Activated naive CD4-positive, alpha-beta T cell treated with anti-CD3 and anti-CD28 coated beads, Interleukin-2, amount 50 U/mL, for 24 hours (primary cell): ENCODE results near the gene DGCR8.

Experiments
- H3K27ac Mint-ChIP-seq: one replicate; pipeline ENCODE4 v1.8.0; 2021; ENCODE audit warnings: mild to moderate bottlenecking, mixed read lengths
- H3K27me3 Mint-ChIP-seq: one replicate; pipeline ENCODE4 v1.8.0; 2021; ENCODE audit warnings: mixed read lengths
- H3K36me3 Mint-ChIP-seq: one replicate; pipeline ENCODE4 v1.8.0; 2021; ENCODE audit warnings: mixed read lengths
- H3K4me1 Mint-ChIP-seq: one replicate; pipeline ENCODE4 v1.8.0; 2021; ENCODE audit warnings: mixed read lengths
- H3K4me3 Mint-ChIP-seq: one replicate; pipeline ENCODE4 v1.8.0; 2021; ENCODE audit warnings: mild to moderate bottlenecking, mixed read lengths
- H3K9me3 Mint-ChIP-seq: one replicate; pipeline ENCODE4 v1.8.0; 2021; ENCODE audit warnings: mixed read lengths

Gene DGCR8

GRCh38 chr22:20091690-20092476, 11.8 kb downstream of the DGCR8 start:
- H3K27me3 Mint-ChIP-seq = no peaks in the 10 kb centered on the region
- H3K4me1 Mint-ChIP-seq = peaks cover 15% of the 10 kb centered on the region
- H3K36me3 Mint-ChIP-seq = peaks cover 22% of the 10 kb centered on the region
- H3K27ac Mint-ChIP-seq = no peak overlapping the region
- H3K4me3 Mint-ChIP-seq = no peak overlapping the region
- H3K9me3 Mint-ChIP-seq = no peaks in the 10 kb centered on the region

DNA sequence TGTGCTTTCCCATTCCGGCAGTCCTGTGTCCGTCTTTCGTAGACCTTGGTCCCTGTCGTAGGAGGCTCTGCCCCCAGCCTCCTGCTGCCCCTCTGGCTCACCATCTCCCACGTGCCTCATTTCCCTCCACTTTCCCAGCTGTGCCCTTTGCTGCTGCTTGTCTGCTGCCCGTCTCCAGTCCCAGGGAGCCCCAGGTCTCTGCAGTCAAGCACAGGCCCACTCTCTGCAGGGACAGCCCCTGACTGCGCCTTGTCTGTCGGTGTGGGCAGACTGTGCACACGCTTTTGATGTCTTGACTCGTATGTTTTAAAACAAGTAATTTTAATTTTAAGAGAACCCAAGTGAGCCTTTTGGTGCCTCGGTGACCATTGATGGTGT, 12.4 kb downstream of the DGCR8 start:
- H3K27ac Mint-ChIP-seq = no peak overlapping the region
- peaks cover 21% of the 10 kb centered on the region for H3K4me1 Mint-ChIP-seq
- no peaks in the 10 kb centered on the region for H3K27me3 Mint-ChIP-seq
- no peaks in the 10 kb centered on the region for H3K9me3 Mint-ChIP-seq
- peaks cover 24% of the 10 kb centered on the region for H3K36me3 Mint-ChIP-seq
- H3K4me3 Mint-ChIP-seq = no peak overlapping the region

DNA sequence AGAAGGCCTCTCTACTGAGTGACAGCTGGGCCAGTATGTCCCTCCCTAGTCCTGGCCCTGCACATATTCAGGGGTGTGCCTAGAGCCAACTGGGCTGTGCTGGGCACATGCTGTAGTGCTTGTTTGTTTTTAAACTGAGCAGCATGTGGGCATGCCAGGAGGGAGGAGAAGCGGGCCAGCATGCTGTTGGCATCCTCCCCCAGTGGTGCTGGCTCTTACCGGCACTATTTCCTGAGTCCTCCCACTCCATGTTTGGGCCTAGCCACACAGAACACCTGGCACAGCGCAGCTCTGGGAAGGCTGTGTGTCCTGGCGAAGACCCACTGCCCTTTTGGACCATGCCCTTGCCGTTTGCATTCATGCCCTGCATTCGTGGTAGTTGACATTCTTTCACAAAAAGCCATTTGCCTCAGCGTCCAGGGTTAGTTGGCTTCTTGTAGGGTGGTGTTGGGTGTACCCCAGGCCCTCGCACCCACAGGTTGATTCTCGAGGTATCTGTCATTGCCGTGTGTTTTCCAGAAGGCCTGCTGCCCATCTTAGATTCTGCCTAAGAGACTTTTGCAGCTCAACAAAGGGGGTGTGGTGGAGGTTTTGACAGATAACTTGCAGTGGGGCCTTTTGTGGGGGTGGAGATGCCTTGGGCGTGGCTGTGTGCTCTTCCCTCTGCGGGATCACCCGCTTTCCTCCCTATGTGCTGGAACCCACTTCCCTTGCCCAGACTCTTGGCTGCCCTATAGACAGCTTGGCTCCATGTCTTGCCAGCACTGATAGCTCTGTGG, 13.6 kb downstream of the DGCR8 start:
- H3K27ac Mint-ChIP-seq = no peak overlapping the region
- H3K4me1 Mint-ChIP-seq = peaks cover 28% of the 10 kb centered on the region
- H3K27me3 Mint-ChIP-seq = no peaks in the 10 kb centered on the region
- H3K4me3 Mint-ChIP-seq = no peak overlapping the region
- peaks cover 27% of the 10 kb centered on the region for H3K36me3 Mint-ChIP-seq
- no peaks in the 10 kb centered on the region for H3K9me3 Mint-ChIP-seq

DNA sequence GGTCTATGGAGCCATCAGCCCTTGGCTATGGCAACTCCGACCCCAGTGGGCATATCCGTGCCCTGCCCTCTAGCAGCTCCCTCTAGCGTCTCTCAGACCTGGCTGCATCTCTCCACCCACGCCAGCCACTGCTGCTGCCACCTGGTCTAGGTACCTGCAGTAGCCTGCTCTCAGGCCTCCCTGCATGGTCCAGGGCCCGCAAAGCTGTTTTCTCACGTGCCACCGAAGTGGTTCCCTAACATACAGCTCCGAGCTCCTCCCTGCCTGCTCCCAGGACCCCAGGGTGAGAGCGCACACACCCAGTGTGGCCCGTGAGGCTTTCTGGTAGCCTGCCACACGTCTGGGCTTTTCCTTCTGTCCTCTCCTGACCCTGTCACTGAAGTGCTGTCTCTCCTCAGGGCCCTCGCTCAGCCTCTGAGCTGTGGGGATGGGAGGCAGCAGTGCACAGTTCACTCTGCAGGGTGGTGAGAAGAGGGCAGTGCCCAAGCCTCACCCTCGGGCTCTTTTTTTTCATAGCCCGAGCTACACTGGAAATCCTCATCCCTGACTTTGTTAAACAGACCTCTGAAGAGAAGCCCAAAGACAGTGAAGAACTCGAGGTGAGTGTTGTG, 14.3 kb downstream of the DGCR8 start:
- Mint-ChIP-seq H3K36me3 (peaks cover 25% of the 10 kb centered on the region), H3K9me3 (no peaks in the 10 kb centered on the region), H3K4me3 (no peak overlapping the region), H3K27me3 (no peaks in the 10 kb centered on the region), H3K4me1 (peaks cover 35% of the 10 kb centered on the region), H3K27ac (no peak overlapping the region)

DNA sequence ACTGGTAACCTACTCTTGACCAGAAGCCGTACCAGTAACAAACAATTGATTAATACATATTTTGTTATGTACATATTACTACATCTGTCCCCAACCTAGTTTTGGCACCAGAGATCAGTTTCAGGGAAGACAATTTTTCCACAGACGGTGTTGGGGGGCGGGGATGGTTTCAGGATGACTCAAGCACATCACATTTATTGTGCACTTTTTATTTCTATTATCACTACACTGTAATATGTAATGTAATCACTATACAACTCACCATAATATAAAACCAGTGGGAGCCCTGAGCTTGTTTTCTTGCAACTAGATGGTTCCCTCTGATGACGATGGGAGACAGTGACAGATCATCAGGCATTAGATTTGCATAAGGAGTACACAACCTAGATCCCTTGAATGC, 15.5 kb downstream of the DGCR8 start:
- Mint-ChIP-seq H3K4me3 (peak overlapping the region; percentile 9), H3K36me3 (peaks cover 23% of the 10 kb centered on the region), H3K27ac (peak overlapping the region; percentile 5), H3K4me1 (peaks cover 46% of the 10 kb centered on the region), H3K9me3 (no peaks in the 10 kb centered on the region), H3K27me3 (no peaks in the 10 kb centered on the region)

GRCh38 chr22:20096574-20097420, 16.8 kb downstream of the DGCR8 start:
- peaks cover 23% of the 10 kb centered on the region for H3K36me3 Mint-ChIP-seq
- H3K27me3 Mint-ChIP-seq = no peaks in the 10 kb centered on the region
- peaks cover 54% of the 10 kb centered on the region for H3K4me1 Mint-ChIP-seq
- H3K4me3 Mint-ChIP-seq = no peak overlapping the region
- no peak overlapping the region for H3K27ac Mint-ChIP-seq
- no peaks in the 10 kb centered on the region for H3K9me3 Mint-ChIP-seq

DNA sequence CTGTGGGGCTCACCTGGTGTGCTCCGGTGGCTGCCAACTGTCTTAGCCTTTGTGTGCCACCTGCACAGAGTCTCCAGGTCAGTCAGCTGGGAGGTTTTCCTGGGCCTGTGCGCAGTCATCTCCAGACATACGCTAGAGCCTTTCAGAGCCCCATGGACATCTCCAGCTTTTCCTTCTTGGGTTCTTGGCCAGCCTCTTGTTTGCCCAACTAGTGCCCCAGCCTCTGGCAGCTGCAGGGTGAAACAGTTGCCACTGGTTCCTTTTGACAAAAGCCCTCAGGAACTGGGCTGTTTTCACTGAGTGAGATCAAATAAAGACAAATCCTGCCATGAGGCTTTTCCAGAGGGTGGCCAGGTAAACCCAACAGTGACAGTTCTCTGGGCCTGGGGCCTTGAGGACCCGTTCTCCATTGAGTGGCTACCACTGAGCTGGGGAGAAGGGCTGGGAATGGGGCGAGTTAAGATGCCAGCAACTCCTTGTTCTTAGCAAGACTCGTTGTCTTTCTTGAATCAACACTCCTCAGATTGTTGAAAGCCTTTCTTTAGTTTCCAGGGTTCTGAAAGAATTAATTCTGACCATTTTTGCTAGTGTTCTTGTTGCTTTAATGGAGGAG, 19.2 kb downstream of the DGCR8 start:
- Mint-ChIP-seq H3K4me3 (peak overlapping the region; percentile 82), H3K4me1 (peaks cover 65% of the 10 kb centered on the region), H3K36me3 (peaks cover 24% of the 10 kb centered on the region), H3K27me3 (no peaks in the 10 kb centered on the region), H3K27ac (peak overlapping the region; percentile 91), H3K9me3 (no peaks in the 10 kb centered on the region)

DNA sequence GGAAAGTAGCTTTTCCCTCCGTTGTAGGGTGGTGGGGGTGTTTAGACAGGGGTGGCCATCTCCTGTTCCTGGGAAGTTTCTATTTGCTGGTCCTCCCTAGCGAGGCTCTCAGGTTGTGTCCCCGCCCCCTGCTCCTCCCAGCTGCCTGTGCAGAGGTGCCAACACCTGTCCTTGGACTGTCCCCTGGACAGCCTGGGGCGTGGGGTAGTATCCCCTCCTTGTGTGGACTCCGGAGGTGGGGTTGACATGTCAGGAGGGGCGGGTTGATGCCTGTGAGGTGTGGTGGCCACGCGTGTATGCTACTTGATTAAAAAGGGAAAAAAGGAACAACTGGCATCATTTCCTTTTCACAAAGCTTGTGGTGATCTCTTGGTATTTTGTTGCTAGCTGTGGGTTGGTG, 21.6 kb downstream of the DGCR8 start:
- H3K4me3 Mint-ChIP-seq = no peak overlapping the region
- H3K4me1 Mint-ChIP-seq = peaks cover 53% of the 10 kb centered on the region
- H3K27me3 Mint-ChIP-seq = no peaks in the 10 kb centered on the region
- H3K9me3 Mint-ChIP-seq = no peaks in the 10 kb centered on the region
- H3K36me3 Mint-ChIP-seq = peaks cover 11% of the 10 kb centered on the region
- peak overlapping the region; percentile 38 for H3K27ac Mint-ChIP-seq

GRCh38 chr22:20102203-20102780, 22.3 kb downstream of the DGCR8 start:
- H3K27ac Mint-ChIP-seq = peak overlapping the region; percentile 38
- H3K36me3 Mint-ChIP-seq = peaks cover 6% of the 10 kb centered on the region
- H3K27me3 Mint-ChIP-seq = no peaks in the 10 kb centered on the region
- H3K4me1 Mint-ChIP-seq = peaks cover 49% of the 10 kb centered on the region
- H3K4me3 Mint-ChIP-seq = no peak overlapping the region
- H3K9me3 Mint-ChIP-seq = no peaks in the 10 kb centered on the region

DNA sequence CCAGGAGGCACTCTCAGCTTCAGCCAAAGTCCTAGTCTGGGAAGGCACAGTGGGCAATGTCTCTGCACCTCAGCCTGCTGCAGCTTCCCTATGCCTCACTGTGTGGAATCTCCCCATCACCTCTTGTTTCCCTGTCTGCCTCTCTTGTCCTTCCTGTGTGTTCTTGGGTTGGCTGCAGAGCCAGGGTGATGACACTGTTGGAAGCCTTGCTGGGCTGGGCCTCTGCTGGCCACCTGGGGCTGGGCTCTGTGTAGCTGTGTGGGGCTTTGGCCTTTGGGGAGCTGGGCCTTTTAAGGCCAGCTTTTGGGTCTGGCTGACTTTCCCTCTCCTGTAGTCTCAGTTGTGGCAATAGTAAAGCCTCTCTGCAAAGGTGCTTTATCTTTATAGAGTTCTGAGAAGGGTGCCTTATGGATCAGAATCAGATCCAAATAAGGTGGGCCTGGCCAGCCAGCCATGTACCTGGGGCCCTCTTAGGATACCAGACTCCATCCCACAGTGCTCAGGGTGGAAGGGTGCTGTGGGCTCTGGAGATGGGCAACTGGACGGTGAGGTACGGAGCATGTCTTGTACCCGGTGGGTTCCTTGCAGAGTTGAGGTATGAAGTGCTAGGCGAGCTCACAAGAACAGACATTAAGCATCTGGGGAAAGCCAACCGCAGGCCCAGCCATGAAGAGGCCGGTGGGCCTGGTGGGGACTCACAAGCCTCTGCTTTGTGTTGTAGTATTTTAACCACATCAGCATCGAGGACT, 25.6 kb downstream of the DGCR8 start:
- Mint-ChIP-seq H3K27ac (no peak overlapping the region), H3K27me3 (no peaks in the 10 kb centered on the region), H3K4me1 (peaks cover 21% of the 10 kb centered on the region), H3K36me3 (peaks cover 1% of the 10 kb centered on the region), H3K9me3 (no peaks in the 10 kb centered on the region), H3K4me3 (no peak overlapping the region)

DNA sequence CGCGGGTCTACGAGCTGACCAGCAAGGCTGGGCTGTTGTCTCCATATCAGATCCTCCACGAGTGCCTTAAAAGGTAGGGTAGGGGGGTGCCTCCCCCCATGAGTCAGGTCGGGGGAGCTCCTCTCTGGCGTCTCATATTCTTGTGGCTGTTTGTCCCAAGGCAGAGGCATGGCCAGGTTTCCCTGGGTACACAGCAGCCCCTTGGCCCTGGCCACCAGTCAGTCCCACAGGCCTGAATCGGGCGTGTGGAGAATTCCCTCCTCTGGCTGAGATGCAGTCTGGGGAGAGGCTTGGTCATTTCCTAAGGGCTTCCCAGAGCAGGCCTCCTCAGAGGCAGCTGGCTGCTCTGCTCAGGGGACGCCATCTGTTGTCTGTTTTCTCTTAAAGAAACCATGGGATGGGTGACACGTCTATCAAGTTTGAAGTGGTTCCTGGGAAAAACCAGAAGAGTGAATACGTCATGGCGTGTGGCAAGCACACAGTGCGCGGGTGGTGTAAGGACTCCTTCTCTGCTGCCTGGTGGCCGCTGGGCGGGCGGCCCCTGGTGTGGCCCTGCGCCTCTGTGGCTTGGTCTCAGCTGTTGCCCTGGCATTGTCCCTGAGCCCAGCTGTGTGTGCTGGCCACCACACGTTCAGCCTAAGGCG, 26.3 kb downstream of the DGCR8 start:
- Mint-ChIP-seq H3K4me3 (no peak overlapping the region), H3K27me3 (no peaks in the 10 kb centered on the region), H3K27ac (no peak overlapping the region), H3K36me3 (peaks cover 1% of the 10 kb centered on the region), H3K9me3 (no peaks in the 10 kb centered on the region), H3K4me1 (peaks cover 14% of the 10 kb centered on the region)

DNA sequence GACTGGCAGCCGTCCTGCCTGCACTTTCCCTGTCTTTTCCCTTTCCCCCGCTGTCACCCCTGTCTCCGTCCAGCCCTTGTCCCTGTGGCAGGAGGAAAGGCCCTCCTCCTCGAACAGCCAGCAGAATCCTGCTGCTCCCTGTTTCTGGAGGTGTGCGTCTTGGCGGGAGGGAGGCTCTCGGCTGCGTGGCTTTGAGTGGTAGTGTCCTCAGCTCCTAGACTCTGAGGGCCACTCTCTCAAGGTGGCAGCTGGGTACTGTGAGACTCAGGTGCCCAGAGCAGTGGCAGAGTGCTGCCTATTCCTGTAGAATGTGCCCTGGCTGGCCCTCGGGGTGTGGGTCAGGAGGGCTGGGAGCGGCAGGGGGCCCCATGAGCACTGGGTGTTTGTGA, 26.8 kb downstream of the DGCR8 start:
- no peak overlapping the region for H3K4me3 Mint-ChIP-seq
- peaks cover 12% of the 10 kb centered on the region for H3K4me1 Mint-ChIP-seq
- H3K27ac Mint-ChIP-seq = no peak overlapping the region
- no peaks in the 10 kb centered on the region for H3K27me3 Mint-ChIP-seq
- no peaks in the 10 kb centered on the region for H3K9me3 Mint-ChIP-seq
- H3K36me3 Mint-ChIP-seq = peaks cover 1% of the 10 kb centered on the region

- Mint-ChIP-seq H3K27me3 (no peaks in the 10 kb centered on the region), H3K27ac (peak overlapping the region; percentile 63), H3K9me3 (no peaks in the 10 kb centered on the region), H3K4me1 (peaks cover 10% of the 10 kb centered on the region), H3K4me3 (no peak overlapping the region), H3K36me3 (peaks cover 3% of the 10 kb centered on the region)
Observed at GRCh38 chr22:20107471-20107901, 27.4 kb downstream of the DGCR8 start.
